WTC11 (cell line): Measurements from ENCODE around the gene CTRL.

Experiments
- CDX4 ChIP-seq: fragments of 250-450 bp; sonication (Bioruptor Pico); IDR thresholded peaks from 2 replicates; pipeline ENCODE4 v1.9.0; 2021; ENCODE audit warnings: moderate library complexity, mild to moderate bottlenecking, inconsistent platforms, borderline replicate concordance
- ESRRA ChIP-seq: sonication (generic); formaldehyde crosslinking; IDR thresholded peaks from 2 replicates; pipeline ENCODE4 v1.8.1; 2022; ENCODE audit warnings: mild to moderate bottlenecking, missing genetic modification reagents, borderline replicate concordance
- FOXJ3 ChIP-seq: sonication (generic); formaldehyde crosslinking; IDR thresholded peaks from 2 replicates; pipeline ENCODE4 v1.9.0; 2021; ENCODE audit warnings: missing genetic modification reagents, mild to moderate bottlenecking, borderline replicate concordance
- GABPB1 ChIP-seq: sonication (generic); formaldehyde crosslinking; IDR thresholded peaks from 2 replicates; pipeline ENCODE4 v1.8.1; 2023; ENCODE audit warnings: mild to moderate bottlenecking, missing genetic modification reagents
- IRF1 ChIP-seq: sonication (generic); formaldehyde crosslinking; IDR thresholded peaks from 2 replicates; pipeline ENCODE4 v1.8.0; 2023; ENCODE audit warnings: missing genetic modification reagents
- NR3C1 ChIP-seq: sonication (generic); formaldehyde crosslinking; conservative IDR thresholded peaks from 2 replicates; pipeline ENCODE4 v1.8.1; 2023; ENCODE audit warnings: low read depth, mild to moderate bottlenecking, missing genetic modification reagents
- SMAD3 ChIP-seq: sonication (generic); formaldehyde crosslinking; IDR thresholded peaks from 2 replicates; pipeline ENCODE4 v1.8.0; 2022; ENCODE audit warnings: missing genetic modification reagents, mild to moderate bottlenecking, borderline replicate concordance
- SP1 ChIP-seq: sonication (generic); formaldehyde crosslinking; conservative IDR thresholded peaks from 2 replicates; pipeline ENCODE4 v1.8.1; 2022; ENCODE audit warnings: missing genetic modification reagents
- TEAD4 ChIP-seq: sonication (generic); formaldehyde crosslinking; IDR thresholded peaks from 2 replicates; pipeline ENCODE4 v1.8.0; 2022; ENCODE audit warnings: mild to moderate bottlenecking, missing genetic modification reagents
- ZBTB21 ChIP-seq: sonication (generic); formaldehyde crosslinking; IDR thresholded peaks from 2 replicates; pipeline ENCODE4 v1.8.1; 2023; ENCODE audit warnings: mild to moderate bottlenecking, missing genetic modification reagents, borderline replicate concordance
- ZNF232 ChIP-seq: sonication (generic); formaldehyde crosslinking; IDR thresholded peaks from 2 replicates; pipeline ENCODE4 v1.8.0; 2022; ENCODE audit warnings: mild to moderate bottlenecking, missing genetic modification reagents
- TF ChIP-seq, protein P1 (sequence below): fragments of 200-600 bp; IDR thresholded peaks from 2 replicates; pipeline ENCODE4 v1.8.0; 2022; ENCODE audit warnings: antibody characterized with exemption
- TF ChIP-seq, protein P2 (sequence below): sonication (generic); formaldehyde crosslinking; conservative IDR thresholded peaks from 2 replicates; pipeline ENCODE4 v1.8.1; 2022; ENCODE audit warnings: mild to moderate bottlenecking, missing genetic modification reagents
- TF ChIP-seq, protein P3 (sequence below): sonication (generic); formaldehyde crosslinking; IDR thresholded peaks from 2 replicates; pipeline ENCODE4 v1.8.1; 2023; ENCODE audit warnings: mild to moderate bottlenecking, moderate library complexity, missing genetic modification reagents

- TF ChIP-seq, protein P1, sequence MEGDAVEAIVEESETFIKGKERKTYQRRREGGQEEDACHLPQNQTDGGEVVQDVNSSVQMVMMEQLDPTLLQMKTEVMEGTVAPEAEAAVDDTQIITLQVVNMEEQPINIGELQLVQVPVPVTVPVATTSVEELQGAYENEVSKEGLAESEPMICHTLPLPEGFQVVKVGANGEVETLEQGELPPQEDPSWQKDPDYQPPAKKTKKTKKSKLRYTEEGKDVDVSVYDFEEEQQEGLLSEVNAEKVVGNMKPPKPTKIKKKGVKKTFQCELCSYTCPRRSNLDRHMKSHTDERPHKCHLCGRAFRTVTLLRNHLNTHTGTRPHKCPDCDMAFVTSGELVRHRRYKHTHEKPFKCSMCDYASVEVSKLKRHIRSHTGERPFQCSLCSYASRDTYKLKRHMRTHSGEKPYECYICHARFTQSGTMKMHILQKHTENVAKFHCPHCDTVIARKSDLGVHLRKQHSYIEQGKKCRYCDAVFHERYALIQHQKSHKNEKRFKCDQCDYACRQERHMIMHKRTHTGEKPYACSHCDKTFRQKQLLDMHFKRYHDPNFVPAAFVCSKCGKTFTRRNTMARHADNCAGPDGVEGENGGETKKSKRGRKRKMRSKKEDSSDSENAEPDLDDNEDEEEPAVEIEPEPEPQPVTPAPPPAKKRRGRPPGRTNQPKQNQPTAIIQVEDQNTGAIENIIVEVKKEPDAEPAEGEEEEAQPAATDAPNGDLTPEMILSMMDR: no peak
- no peak for TF ChIP-seq FOXJ3 (CRISPR knock-in tag)
- TF ChIP-seq ZBTB21: no peak
- TF ChIP-seq, protein P2, sequence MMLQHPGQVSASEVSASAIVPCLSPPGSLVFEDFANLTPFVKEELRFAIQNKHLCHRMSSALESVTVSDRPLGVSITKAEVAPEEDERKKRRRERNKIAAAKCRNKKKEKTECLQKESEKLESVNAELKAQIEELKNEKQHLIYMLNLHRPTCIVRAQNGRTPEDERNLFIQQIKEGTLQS (CRISPR knock-in tag): no peak
- TF ChIP-seq ESRRA (CRISPR knock-in tag): no peak
- no peak for TF ChIP-seq CDX4 (CRISPR knock-in tag)
- no peak for TF ChIP-seq GABPB1 (CRISPR knock-in tag)
- no peak for TF ChIP-seq TEAD4 (CRISPR knock-in tag)
- TF ChIP-seq IRF1 (CRISPR knock-in tag): no peak
- TF ChIP-seq, protein P3, sequence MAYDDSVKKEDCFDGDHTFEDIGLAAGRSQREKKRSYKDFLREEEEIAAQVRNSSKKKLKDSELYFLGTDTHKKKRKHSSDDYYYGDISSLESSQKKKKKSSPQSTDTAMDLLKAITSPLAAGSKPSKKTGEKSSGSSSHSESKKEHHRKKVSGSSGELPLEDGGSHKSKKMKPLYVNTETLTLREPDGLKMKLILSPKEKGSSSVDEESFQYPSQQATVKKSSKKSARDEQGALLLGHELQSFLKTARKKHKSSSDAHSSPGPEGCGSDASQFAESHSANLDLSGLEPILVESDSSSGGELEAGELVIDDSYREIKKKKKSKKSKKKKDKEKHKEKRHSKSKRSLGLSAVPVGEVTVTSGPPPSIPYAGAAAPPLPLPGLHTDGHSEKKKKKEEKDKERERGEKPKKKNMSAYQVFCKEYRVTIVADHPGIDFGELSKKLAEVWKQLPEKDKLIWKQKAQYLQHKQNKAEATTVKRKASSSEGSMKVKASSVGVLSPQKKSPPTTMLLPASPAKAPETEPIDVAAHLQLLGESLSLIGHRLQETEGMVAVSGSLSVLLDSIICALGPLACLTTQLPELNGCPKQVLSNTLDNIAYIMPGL (CRISPR knock-in tag): no peak
- TF ChIP-seq ZNF232 (CRISPR knock-in tag): no peak
- TF ChIP-seq NR3C1 (CRISPR knock-in tag): no peak
- no peak for TF ChIP-seq SMAD3 (CRISPR knock-in tag)
- no peak for TF ChIP-seq SP1
Observed at GRCh38 chr16:67932462-67932840, 789 bp upstream of the CTRL start.
